ENCODE results near the gene SMIM24. TPM values are rescaled to one million over a fixed set of nuclear protein-coding genes. Genes with fewer than 3 reads are reported as not detected.

Gene SMIM24
- total and polyA plus RNA-seq, 2 donors (not counting 1 experiment from before 2014, with no cell fraction given) = not detected

DNA sequence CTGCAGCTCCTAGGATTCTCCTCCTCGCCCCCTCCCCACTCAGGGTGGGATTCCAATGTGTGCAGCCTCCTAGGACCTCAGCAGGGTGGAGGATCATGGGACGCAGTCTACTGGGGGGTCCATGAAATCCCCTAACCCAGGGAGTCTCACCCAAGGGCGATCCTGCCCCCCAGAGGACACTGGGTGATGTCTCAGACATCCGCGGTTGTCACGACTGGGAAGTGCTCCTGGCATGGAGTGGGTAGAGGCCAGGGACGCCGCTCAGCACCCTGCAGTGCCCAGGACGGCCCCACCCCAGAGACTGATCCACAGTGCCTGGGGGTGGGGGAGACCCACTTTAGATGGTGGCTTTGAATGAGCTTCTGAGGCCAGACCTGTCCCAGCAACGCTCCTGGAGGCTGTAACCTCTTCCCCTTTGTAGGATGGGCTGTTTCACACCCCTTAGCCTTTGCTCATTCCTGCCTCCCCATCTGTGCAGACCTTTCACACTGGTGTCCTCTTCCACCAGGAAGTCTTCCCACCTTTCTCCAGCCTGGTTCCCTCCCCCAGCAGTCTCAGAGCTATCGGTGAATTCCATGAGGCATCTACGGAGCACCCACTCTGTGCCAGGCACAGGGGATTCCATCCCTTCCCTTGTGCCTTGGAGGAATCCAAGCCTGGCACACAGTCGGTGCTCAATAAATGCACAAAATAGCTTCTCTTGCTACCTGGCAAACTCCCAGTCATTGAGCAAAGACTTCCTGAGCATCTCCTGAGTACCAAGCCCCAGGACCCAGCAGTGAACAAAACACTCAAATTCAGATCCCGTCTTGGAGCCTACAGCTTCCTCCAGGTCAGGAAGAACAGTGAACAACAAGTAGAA is 10.5 kb downstream of the SMIM24 start:
- peaks cover 0 to 11% (median 3%) of the 10 kb centered on the region in 3 donors for H3K9me3 ChIP-seq (ENCODE audit: control extremely low read depth in 1 of 3, control insufficient read depth in 2 of 3, insufficient read depth in 1 of 3, low read length in 2 of 3)
- TF ChIP-seq, protein P1, sequence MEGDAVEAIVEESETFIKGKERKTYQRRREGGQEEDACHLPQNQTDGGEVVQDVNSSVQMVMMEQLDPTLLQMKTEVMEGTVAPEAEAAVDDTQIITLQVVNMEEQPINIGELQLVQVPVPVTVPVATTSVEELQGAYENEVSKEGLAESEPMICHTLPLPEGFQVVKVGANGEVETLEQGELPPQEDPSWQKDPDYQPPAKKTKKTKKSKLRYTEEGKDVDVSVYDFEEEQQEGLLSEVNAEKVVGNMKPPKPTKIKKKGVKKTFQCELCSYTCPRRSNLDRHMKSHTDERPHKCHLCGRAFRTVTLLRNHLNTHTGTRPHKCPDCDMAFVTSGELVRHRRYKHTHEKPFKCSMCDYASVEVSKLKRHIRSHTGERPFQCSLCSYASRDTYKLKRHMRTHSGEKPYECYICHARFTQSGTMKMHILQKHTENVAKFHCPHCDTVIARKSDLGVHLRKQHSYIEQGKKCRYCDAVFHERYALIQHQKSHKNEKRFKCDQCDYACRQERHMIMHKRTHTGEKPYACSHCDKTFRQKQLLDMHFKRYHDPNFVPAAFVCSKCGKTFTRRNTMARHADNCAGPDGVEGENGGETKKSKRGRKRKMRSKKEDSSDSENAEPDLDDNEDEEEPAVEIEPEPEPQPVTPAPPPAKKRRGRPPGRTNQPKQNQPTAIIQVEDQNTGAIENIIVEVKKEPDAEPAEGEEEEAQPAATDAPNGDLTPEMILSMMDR (IDR thresholded peaks at IDR 0.05) = no peak
- no peak for TF ChIP-seq EZH2 (IDR thresholded peaks at IDR 0.05; ENCODE audit: borderline replicate concordance, insufficient read depth, low read depth, low read length, poor library complexity, severe bottlenecking)
- H3K27ac ChIP-seq (ENCODE audit: low read length in 2 of 2) = no peak overlapping the region
- no peak for DNase-seq
- H3K36me3 ChIP-seq (replicated peaks in 1 of 2; ENCODE audit: control extremely low read depth in 1 of 2, control insufficient read depth in 1 of 2, extremely low read depth in 1 of 2, insufficient read depth in 2 of 2, low read length in 1 of 2) = no peaks in the 10 kb centered on the region
- H2AFZ ChIP-seq (ENCODE audit: insufficient read depth, low read depth, low read length, poor library complexity, severe bottlenecking) = no peak overlapping the region
- ChIA-PET POLR2A (no interaction called here), CTCF (interaction anchor here (1.3 to 3.7 kb wide), 4 partner anchors 10 to 144 kb away, joined by 5 to 16 read pairs (median 9); partner anchors contain the start of gene SMIM24)
- intact Hi-C loops (cut with micrococcal nuclease) = no loop called here
- no peaks in the 10 kb centered on the region for H3K4me1 ChIP-seq (ENCODE audit: control insufficient read depth in 2 of 2, insufficient read depth in 2 of 2, low read length in 2 of 2)
- H3K4me2 ChIP-seq (replicated peaks; ENCODE audit: low read depth, low read length, poor library complexity, severe bottlenecking) = no peak overlapping the region
- H3K9ac ChIP-seq (ENCODE audit: low read length) = no peak overlapping the region
- H3K27me3 Mint-ChIP-seq = peaks cover 4% of the 10 kb centered on the region
- no peak overlapping the region for H3K4me3 ChIP-seq (ENCODE audit: control extremely low read depth in 1 of 5, extremely low read depth in 1 of 5, insufficient read depth in 1 of 5, low read depth in 2 of 5, low read length in 4 of 5)
- no peaks in the 10 kb centered on the region for H3K79me2 ChIP-seq (ENCODE audit: control insufficient read depth, insufficient read depth, low read length)
- H3K9me3 Mint-ChIP-seq (ENCODE audit: insufficient read depth) = peaks cover 3% of the 10 kb centered on the region
- no peak overlapping the region for H3K4me3 Mint-ChIP-seq
- H3K27ac Mint-ChIP-seq = no peak overlapping the region
- peaks cover 0 to 2% (median 0%) of the 10 kb centered on the region in 4 experiments for H3K27me3 ChIP-seq (replicated peaks in 1 of 4; ENCODE audit: control extremely low read depth in 1 of 4, control insufficient read depth in 3 of 4, insufficient read depth in 4 of 4, low read length in 3 of 4)
- WGBS (ENCODE audit: insufficient coverage) = 74% methylated on average over 14 of the region's 14 CpGs
- H4K20me1 ChIP-seq (ENCODE audit: control insufficient read depth, insufficient read depth, low read length, poor library complexity, severe bottlenecking) = no peaks in the 10 kb centered on the region
- ATAC-seq (ENCODE audit: low read depth) = no peak
- H3K4me1 Mint-ChIP-seq = no peaks in the 10 kb centered on the region

GRCh38 chr19:3468211-3468610 is 12.1 kb downstream of the SMIM24 start:
- ChIA-PET POLR2A (no interaction called here), CTCF (interaction anchor here (1.0 to 3.7 kb wide), 3 partner anchors 17 to 163 kb away, joined by 3 to 16 read pairs (median 3); no protein-coding TSS in a partner anchor)
- Histone ChIP-seq H3K4me1 (ENCODE audit: control insufficient read depth in 2 of 2, insufficient read depth in 2 of 2, low read length in 2 of 2) (no peaks in the 10 kb centered on the region), H3K9me3 (ENCODE audit: control extremely low read depth in 1 of 3, control insufficient read depth in 2 of 3, insufficient read depth in 1 of 3, low read length in 2 of 3) (peaks cover 0 to 11% (median 3%) of the 10 kb centered on the region in 3 donors), H2AFZ (ENCODE audit: insufficient read depth, low read depth, low read length, poor library complexity, severe bottlenecking) (no peak overlapping the region), H3K27ac (ENCODE audit: low read length in 2 of 2) (no peak overlapping the region), H3K9ac (ENCODE audit: low read length) (no peak overlapping the region), H3K4me3 (ENCODE audit: control extremely low read depth in 1 of 5, extremely low read depth in 1 of 5, insufficient read depth in 1 of 5, low read depth in 2 of 5, low read length in 4 of 5) (no peak overlapping the region), H3K36me3 (replicated peaks in 1 of 2; ENCODE audit: control extremely low read depth in 1 of 2, control insufficient read depth in 1 of 2, extremely low read depth in 1 of 2, insufficient read depth in 2 of 2, low read length in 1 of 2) (no peaks in the 10 kb centered on the region), H3K4me2 (replicated peaks; ENCODE audit: low read depth, low read length, poor library complexity, severe bottlenecking) (no peak overlapping the region), H4K20me1 (ENCODE audit: control insufficient read depth, insufficient read depth, low read length, poor library complexity, severe bottlenecking) (no peaks in the 10 kb centered on the region), H3K79me2 (ENCODE audit: control insufficient read depth, insufficient read depth, low read length) (no peaks in the 10 kb centered on the region), H3K27me3 (replicated peaks in 1 of 4; ENCODE audit: control extremely low read depth in 1 of 4, control insufficient read depth in 3 of 4, insufficient read depth in 4 of 4, low read length in 3 of 4) (peaks cover 0 to 2% (median 0%) of the 10 kb centered on the region in 4 experiments)
- no peak for ATAC-seq (ENCODE audit: low read depth)
- no peak overlapping the region for H3K27ac Mint-ChIP-seq
- H3K4me1 Mint-ChIP-seq = no peaks in the 10 kb centered on the region
- 89% methylated on average over 1 of the region's 3 CpGs for WGBS (ENCODE audit: insufficient coverage)
- H3K9me3 Mint-ChIP-seq (ENCODE audit: insufficient read depth) = peaks cover 3% of the 10 kb centered on the region
- intact Hi-C loops (cut with micrococcal nuclease) = no loop called here
- no peak overlapping the region for H3K4me3 Mint-ChIP-seq
- TF ChIP-seq, protein P1 (IDR thresholded peaks at IDR 0.05) = no peak
- no peak for TF ChIP-seq EZH2 (IDR thresholded peaks at IDR 0.05; ENCODE audit: borderline replicate concordance, insufficient read depth, low read depth, low read length, poor library complexity, severe bottlenecking)
- no peak for DNase-seq
- H3K27me3 Mint-ChIP-seq = peaks cover 4% of the 10 kb centered on the region

Measured in B cell (primary cell).